Activated CD4-positive, CD25-positive, alpha-beta regulatory T cell treated with anti-CD3 and anti-CD28 coated beads, Interleukin-2, amount 50 U/mL, for 72 hours (primary cell): ENCODE measurements around the gene ARHGAP22.

Experiments used
- DNase-seq: peaks from one replicate; pipeline ENCODE4 v3.0.0; 2021

The ARHGAP22 gene

DNA sequence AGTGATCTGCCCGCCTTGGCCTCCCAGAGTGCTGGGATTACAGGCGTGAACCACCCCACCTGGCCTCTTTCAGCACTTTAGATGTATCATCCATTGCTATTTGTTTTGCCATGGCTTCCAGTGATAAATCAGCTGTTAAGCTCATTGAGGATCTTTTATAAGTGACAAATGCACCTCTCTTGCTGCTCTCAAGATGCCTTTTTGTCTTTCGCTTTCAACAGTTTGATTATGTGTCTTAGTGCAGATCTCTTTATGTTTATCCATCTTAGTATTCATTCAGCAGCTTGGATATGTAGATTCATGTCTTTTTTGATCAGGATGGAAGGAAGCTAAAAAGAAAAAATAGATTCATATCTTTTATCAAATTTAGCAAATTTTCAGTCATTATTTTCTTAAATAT lies 192.8 kb downstream of the ARHGAP22 start:
- DNase-seq, result no peak

DNA sequence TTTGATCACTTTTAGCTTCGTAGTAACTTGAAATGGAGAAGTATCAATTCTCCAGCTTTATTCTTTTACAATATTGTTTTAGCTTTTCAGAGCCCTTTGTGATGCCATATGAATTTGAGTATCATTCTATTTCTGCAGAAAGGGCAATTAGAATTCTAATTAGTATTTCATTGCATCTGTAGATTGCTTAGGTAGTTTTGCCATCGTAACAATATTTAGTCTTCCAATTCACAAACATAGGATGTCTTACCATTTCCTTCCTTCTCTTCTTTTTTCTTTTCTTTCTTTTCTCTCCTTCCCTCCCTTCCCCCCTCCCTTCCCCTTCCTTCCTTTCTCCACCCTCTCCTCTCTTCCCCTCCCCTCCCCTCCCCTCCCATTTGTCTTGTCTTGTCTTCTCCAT lies 193.4 kb downstream of the ARHGAP22 start:
- no peak for DNase-seq

- no peak for DNase-seq
These were observed 194.4 kb downstream of the ARHGAP22 start for GRCh38 chr10:48410503-48410902.

DNA sequence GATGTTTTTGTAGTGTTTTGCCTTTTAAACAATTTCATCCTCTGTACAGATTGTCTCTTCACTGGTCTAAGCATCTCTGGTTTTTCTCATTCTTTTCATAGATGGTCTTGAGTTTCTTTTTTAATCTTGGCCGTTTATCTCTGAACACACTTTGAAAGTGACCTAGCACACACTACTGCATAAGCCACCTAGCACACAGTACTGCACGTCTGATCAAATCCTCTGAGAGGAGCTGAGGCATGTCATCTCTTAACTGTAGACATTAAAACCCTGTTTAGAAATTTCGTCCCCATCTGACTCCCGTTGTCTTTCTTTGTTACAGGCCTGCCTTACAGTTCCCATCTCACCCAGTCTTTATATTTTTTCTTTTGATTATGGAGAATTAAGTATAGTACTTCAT lies 198.2 kb downstream of the ARHGAP22 start:
- DNase-seq, result no peak

GRCh38 chr10:48406204-48406603 lies 198.7 kb downstream of the ARHGAP22 start:
- DNase-seq, result no peak

DNA sequence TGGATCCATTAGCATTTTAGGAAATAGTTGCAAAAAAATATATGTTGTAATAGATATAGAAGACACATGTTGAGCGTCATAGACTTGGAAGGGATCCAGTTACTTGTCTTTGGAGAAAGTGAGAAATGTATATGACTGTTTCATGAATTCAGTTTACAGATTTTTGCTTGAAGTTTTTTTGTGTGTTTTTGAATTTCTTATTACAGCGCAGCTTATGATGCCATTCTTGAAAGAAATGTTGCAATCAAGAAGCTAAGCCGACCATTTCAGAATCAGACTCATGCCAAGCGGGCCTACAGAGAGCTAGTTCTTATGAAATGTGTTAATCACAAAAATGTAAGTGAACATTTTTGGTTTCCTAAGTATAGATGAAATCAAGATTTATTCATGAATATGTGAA lies 200.2 kb downstream of the ARHGAP22 start:
- DNase-seq, result no peak

GRCh38 chr10:48400850-48401220 lies 204.0 kb downstream of the ARHGAP22 start:
- no peak for DNase-seq

DNA sequence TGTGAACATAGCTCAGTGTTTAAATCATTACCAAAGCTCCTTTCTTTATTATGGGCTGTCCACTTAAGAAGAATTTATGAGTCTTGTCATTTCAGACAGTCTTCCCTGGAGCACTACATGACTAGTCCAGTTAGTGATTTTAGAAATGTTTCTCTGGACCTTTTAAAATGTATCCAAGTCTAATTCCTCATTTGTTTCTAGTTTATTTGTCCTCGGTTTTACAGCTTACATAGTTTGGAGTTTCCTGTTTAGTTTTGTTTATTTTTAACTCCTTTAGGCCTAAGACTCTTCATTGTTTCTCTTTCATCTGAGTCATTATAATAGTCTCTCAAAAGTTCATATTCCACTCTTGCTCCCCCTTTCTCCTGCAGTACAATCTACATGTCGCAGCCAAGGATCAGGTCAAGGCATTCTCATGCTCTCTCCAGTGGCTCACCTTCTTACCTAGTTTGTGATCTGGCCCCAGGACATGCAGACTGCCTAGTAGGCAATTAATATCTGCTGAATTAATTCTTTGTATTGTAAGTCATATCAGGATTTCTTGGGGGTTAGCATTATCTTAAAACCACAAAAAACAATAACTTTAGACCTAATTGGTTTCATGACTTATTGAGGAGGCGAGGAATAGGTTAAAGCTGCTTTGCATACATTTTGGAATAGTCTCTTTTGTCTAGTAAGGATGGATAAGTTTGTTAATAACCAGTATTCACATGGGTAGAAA lies 204.6 kb downstream of the ARHGAP22 start:
- DNase-seq, result no peak

- DNase-seq, result no peak
These were observed 205.3 kb downstream of the ARHGAP22 start for GRCh38 chr10:48399551-48399950.

- DNase-seq, result no peak
These were observed 205.8 kb downstream of the ARHGAP22 start for GRCh38 chr10:48399056-48399541.

GRCh38 chr10:48398261-48398660 lies 206.6 kb downstream of the ARHGAP22 start:
- no peak for DNase-seq
